AG04450 (cell line): ENCODE results near the gene TBCD. TPM values are rescaled to one million over a fixed set of nuclear protein-coding genes. Genes with fewer than 3 reads are reported as not detected.

Experiments
- CTCF ChIA-PET: fragments of 300-600, 350-600 bp; formaldehyde crosslinking; extraction: SDS; loops from one replicate; lab custom pipeline; 2022; ENCODE audit warnings: antibody characterized with exemption, inconsistent platforms; lab: Charles Lee
- POLR2A ChIA-PET: fragments of 350-600 bp; formaldehyde crosslinking; extraction: SDS; loops from one replicate; lab custom pipeline; 2021; ENCODE audit warnings: antibody characterized with exemption, inconsistent platforms; lab: Yijun Ruan, JAX
- DNase-seq: peaks from one replicate; pipeline ENCODE4 v3.0.0-alpha.2; 2011; ENCODE audit warnings: low read depth, low spot score
- H3K27ac ChIP-seq: one replicate; pipeline ENCODE4 v1.5.1; 2012; ENCODE audit warnings: low read depth, low read length, control low read depth
- H3K27me3 ChIP-seq: one replicate; pipeline ENCODE4 v1.6.0; 2012; ENCODE audit warnings: low read length; ENCODE audit not compliant: control insufficient read depth, insufficient read depth
- H3K4me3 ChIP-seq: 2 replicates; pipeline ENCODE4 v1.5.1; 2011; ENCODE audit warnings: mild to moderate bottlenecking, low read depth, low read length, control low read depth
- H3K9me3 ChIP-seq: 2 replicates; pipeline ENCODE4 v1.5.1; 2012; ENCODE audit warnings: low read length; ENCODE audit not compliant: control insufficient read depth, insufficient read depth
- polyA plus RNA-seq: library from polyadenylated mRNA; depleted of rRNA; stranded (reverse); fragments of >200 nt; gene quantifications from 2 replicates; pipeline ENCODE4 v1.2.3, GENCODE V29; 2011
- TF ChIP-seq, protein P1 (sequence below): IDR thresholded peaks from 2 replicates; pipeline ENCODE4 v1.5.1; 2011; ENCODE audit warnings: low read depth, low read length, control low read depth, inconsistent platforms

TBCD gene
- polyA plus RNA-seq, 1 experiment: 28.5 TPM

DNA sequence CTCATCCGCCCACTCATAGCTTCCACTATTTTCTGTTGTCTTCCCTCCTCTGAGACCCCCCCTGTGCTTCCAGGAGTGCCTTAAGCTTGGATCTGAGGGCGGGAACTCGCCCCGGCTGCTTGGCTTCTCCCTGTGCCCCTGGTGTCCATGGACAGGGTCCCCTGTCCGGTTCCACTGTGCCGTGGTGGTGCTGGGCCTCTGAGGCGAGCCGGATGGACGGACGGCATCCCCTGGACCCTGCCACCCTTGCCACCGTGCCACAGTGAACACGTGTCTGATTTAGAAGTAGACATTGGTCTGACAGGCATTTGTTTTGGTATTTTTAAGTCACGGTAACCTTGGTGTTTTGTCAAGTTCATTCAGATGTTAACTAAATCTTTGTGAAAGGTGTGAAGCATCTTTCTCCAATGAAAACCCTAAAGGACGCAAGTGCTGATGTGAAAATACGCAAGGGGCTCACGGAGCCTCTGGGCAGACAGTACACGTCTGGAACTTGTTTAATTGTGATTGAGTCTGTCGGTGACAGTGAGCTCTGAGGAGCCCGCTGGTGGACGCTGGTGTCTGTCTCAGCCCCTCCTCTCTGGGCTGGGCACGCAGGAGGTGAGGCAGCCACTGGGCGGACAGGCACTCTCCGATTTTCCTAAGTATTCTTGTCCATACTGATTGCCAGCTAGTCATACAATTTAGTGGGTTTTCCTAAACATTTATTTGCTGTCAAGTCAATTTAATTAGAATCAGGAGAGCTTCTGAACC is 61.6 kb downstream of the TBCD start:
- CTCF ChIA-PET: no interaction called here
- Histone ChIP-seq H3K27ac (no peak overlapping the region), H3K9me3 (no peaks in the 10 kb centered on the region; the same call in 1 of the 2 replicates), H3K27me3 (no peaks in the 10 kb centered on the region), H3K4me3 (no peak overlapping the region)
- TF ChIP-seq, protein P1, sequence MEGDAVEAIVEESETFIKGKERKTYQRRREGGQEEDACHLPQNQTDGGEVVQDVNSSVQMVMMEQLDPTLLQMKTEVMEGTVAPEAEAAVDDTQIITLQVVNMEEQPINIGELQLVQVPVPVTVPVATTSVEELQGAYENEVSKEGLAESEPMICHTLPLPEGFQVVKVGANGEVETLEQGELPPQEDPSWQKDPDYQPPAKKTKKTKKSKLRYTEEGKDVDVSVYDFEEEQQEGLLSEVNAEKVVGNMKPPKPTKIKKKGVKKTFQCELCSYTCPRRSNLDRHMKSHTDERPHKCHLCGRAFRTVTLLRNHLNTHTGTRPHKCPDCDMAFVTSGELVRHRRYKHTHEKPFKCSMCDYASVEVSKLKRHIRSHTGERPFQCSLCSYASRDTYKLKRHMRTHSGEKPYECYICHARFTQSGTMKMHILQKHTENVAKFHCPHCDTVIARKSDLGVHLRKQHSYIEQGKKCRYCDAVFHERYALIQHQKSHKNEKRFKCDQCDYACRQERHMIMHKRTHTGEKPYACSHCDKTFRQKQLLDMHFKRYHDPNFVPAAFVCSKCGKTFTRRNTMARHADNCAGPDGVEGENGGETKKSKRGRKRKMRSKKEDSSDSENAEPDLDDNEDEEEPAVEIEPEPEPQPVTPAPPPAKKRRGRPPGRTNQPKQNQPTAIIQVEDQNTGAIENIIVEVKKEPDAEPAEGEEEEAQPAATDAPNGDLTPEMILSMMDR: no peak
- POLR2A ChIA-PET: no interaction called here
- no peak for DNase-seq

DNA sequence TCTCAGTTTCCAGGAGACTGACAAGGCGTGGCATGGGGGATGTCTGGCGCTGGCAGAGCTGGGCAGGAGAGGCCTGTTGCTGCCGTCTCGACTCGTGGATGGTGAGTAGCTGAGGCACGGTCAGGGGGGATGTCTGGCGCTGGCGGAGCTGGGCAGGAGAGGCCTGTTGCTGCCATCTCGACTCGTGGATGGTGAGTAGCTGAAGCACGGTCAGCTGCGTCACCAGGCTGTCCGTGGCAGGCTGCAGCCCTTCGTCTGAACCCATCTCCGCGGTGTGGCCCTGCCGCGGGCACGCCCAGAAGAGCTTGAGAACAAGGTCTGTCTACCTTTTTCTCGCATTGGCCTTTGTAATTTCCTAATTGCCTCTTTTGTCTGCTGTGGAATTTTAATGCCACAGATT is 63.0 kb downstream of the TBCD start:
- H3K9me3 ChIP-seq: peaks cover 6% of the 10 kb centered on the region
- no peaks in the 10 kb centered on the region for H3K27me3 ChIP-seq
- H3K27ac ChIP-seq: no peak overlapping the region
- ChIA-PET CTCF (no interaction called here), POLR2A (no interaction called here)
- no peak for DNase-seq
- H3K4me3 ChIP-seq: no peak overlapping the region
- TF ChIP-seq, protein P1: no peak

DNA sequence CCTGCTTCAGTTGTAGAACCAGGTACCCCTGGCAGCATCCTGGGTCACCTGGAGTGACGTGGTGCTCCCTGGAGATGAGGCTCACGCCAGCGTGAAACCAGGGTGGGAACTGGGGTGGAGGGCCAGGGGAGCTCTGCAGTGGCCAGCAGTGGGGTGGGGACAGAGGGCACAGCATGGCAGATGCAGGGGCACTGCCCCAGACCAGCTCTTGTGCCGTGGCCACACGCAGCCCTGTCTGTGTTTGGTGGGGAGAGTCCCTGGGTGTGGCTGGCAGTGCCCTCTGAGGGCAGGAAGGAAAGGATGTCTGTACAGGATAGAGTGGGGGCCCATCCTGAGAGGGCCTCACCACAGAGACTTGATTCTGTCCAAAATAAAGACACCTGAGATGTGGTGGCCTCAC is 63.5 kb downstream of the TBCD start:
- POLR2A ChIA-PET: no interaction called here
- H3K27me3 ChIP-seq: no peaks in the 10 kb centered on the region
- DNase-seq: no peak
- H3K9me3 ChIP-seq: peaks cover 9% of the 10 kb centered on the region
- no peak overlapping the region for H3K27ac ChIP-seq
- TF ChIP-seq, protein P1: no peak
- H3K4me3 ChIP-seq: no peak overlapping the region
- CTCF ChIA-PET: no interaction called here

DNA sequence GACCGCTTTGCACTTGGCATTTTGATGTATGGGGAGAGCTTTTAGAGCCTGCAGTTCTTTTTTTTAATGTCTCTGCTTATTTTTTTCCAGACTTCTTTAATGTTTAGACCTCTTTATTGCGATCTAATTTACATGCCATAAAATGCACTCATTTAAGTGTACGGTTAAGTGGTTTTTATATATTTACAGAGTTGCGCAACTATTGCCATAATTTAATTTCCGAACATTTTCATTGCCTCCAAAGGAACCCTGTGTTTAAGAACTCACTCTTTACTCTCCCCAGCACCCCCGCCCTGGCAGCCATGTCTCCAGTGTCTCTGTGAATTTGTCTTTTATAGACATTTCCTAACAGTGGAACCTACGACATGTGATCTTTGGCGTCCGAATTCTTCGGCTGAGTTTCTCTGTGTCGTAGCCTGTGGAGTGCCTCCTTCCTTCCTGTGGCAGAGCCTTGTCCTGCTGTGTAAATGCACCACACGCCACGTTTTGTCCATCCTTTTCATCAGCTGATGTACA is 64.0 kb downstream of the TBCD start:
- H3K27me3 ChIP-seq: no peaks in the 10 kb centered on the region
- no peak overlapping the region for H3K27ac ChIP-seq
- TF ChIP-seq, protein P1: no peak
- DNase-seq: no peak
- CTCF ChIA-PET: no interaction called here
- POLR2A ChIA-PET: no interaction called here
- H3K4me3 ChIP-seq: no peak overlapping the region
- peaks cover 11% of the 10 kb centered on the region for H3K9me3 ChIP-seq

DNA sequence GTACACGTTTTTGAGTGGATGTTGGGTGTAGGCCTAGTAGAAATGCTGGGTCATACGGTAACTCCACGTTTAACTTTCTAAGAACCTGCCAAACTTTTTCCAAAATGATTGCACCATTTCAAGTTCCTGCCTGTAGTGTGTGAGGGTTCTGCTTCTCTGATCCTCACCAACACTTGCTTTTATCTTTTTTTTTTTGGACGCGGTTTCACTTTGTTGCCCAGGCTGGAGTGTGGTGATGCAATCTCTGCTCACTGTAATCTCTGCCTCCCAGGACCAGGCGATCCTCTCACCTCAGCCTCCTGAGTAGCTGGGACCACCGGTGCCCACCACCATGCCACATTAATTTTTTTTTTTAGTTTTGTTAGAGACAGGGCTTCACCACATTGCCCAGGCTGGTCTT is 64.5 kb downstream of the TBCD start:
- Histone ChIP-seq H3K27ac (no peak overlapping the region), H3K4me3 (no peak overlapping the region), H3K27me3 (no peaks in the 10 kb centered on the region), H3K9me3 (peaks cover 13% of the 10 kb centered on the region)
- ChIA-PET CTCF (no interaction called here), POLR2A (no interaction called here)
- no peak for DNase-seq
- TF ChIP-seq, protein P1: no peak
